ENCODE measurements around the gene RPS5. TPM values are rescaled to one million over a fixed set of nuclear protein-coding genes. Genes with fewer than 3 reads are reported as not detected.

The RPS5 gene
- total RNA-seq, 1 experiment from 2014 or later = 1,400 TPM

DNA sequence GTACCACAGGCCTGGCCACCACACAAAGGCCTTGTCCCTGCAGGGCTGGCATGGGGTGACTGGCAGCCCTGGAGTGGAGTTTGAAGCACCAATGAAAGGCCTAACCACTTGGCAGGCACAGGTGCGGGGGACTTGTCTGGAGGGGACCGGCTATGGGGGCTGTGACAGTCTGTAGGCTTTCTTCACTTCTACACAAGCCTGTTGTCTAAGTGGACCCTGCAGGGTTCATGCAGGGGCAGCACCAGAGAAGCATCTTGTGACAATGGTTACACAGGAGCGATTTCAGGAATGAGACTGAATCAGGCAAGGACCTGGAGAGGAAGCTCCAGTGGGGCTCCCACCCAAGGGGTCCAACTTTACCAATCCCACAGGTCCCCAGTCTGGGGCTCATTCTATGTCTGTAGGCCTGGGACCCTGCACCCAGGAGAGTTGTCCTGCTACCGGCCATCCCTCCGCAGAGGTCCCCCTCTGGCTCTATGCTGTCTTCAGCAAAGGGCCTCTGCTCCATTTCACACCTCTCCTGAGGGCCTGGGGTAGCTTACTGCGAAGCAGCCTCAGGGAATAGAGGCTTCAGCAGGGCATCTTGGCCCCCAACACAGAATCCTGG lies 4.0 kb upstream of the RPS5 start:
- Histone ChIP-seq H4K91ac (ENCODE audit: insufficient read length, low read depth, low read length) (no peak overlapping the region), H3K79me1 (ENCODE audit: insufficient read depth, low read depth, low read length, poor library complexity, severe bottlenecking) (no peaks in the 10 kb centered on the region), H4K5ac (ENCODE audit: insufficient read length, low read depth, low read length) (no peak overlapping the region), H2BK5ac (ENCODE audit: insufficient read length, low read length) (no peak overlapping the region), H3K4ac (ENCODE audit: low read depth, low read length) (no peak overlapping the region), H2BK12ac (ENCODE audit: insufficient read length, low read depth, low read length) (no peak overlapping the region), H3K23me2 (ENCODE audit: insufficient read length, low read depth, low read length, poor library complexity, severe bottlenecking) (peaks cover 17% of the 10 kb centered on the region), H3K23ac (ENCODE audit: insufficient read length, low read depth, low read length) (no peak overlapping the region), H3K4me1 (ENCODE audit: insufficient read depth, low read length) (peaks cover 7% of the 10 kb centered on the region; the same call in 1 of the 2 replicates), H2BK15ac (ENCODE audit: low read depth, low read length) (no peak overlapping the region), H3K27me3 (ENCODE audit: insufficient read depth, low read length) (no peaks in the 10 kb centered on the region), H3K56ac (ENCODE audit: insufficient read length, low read depth, low read length) (no peak overlapping the region), H3K79me2 (ENCODE audit: insufficient read depth, low read length) (peaks cover 8% of the 10 kb centered on the region; the same call in 1 of the 2 replicates), H3K9me3 (ENCODE audit: control insufficient read depth, low read depth, low read length) (no peaks in the 10 kb centered on the region), H4K8ac (replicated peaks; ENCODE audit: insufficient read length, low read depth, low read length) (no peak overlapping the region), H3K14ac (ENCODE audit: insufficient read depth, low read length) (no peak overlapping the region), H3K27ac (ENCODE audit: insufficient read length, low read depth, low read length) (no peak overlapping the region), H2BK20ac (ENCODE audit: low read depth, low read length, poor library complexity, severe bottlenecking) (no peak overlapping the region), H3K9ac (ENCODE audit: extremely low read depth, insufficient read length, low read length) (no peak overlapping the region), H2AK5ac (ENCODE audit: insufficient read length, low read length) (no peak overlapping the region), H3T11ph (ENCODE audit: low read length) (no peak overlapping the region), H2AFZ (ENCODE audit: low read length) (no peak overlapping the region), H3K18ac (ENCODE audit: insufficient read length, low read depth, low read length) (no peak overlapping the region), H3K4me2 (ENCODE audit: insufficient read depth, insufficient read length, low read length) (no peak overlapping the region), H2BK120ac (ENCODE audit: low read depth, low read length, poor library complexity, severe bottlenecking) (no peak overlapping the region), H4K20me1 (ENCODE audit: control insufficient read depth, insufficient read depth, insufficient read length) (no peaks in the 10 kb centered on the region)
- Mint-ChIP-seq H3K27ac (no peak overlapping the region; a peak in 1 of 7 replicates), H3K27me3 (ENCODE audit: low read depth) (no peaks in the 10 kb centered on the region), H3K9me3 (no peaks in the 10 kb centered on the region), H3K36me3 (ENCODE audit: insufficient read depth in 1 of 3, low read depth in 3 of 3) (peaks cover 4 to 10% (median 9%) of the 10 kb centered on the region in 3 experiments), H3K4me1 (peaks cover 18 to 24% of the 10 kb centered on the region in 2 experiments), H3K4me3 (peak overlapping the region in 1 of 2 experiments; percentile 57; a peak in 3 of 5 replicates)
- peak; percentile 24 for DNase-seq
- WGBS (ENCODE audit: extremely low coverage, insufficient read length, low lambda C conversion rate) = no CpG with 5 or more reads among the region's 6 CpGs
- TF ChIP-seq, protein P1, sequence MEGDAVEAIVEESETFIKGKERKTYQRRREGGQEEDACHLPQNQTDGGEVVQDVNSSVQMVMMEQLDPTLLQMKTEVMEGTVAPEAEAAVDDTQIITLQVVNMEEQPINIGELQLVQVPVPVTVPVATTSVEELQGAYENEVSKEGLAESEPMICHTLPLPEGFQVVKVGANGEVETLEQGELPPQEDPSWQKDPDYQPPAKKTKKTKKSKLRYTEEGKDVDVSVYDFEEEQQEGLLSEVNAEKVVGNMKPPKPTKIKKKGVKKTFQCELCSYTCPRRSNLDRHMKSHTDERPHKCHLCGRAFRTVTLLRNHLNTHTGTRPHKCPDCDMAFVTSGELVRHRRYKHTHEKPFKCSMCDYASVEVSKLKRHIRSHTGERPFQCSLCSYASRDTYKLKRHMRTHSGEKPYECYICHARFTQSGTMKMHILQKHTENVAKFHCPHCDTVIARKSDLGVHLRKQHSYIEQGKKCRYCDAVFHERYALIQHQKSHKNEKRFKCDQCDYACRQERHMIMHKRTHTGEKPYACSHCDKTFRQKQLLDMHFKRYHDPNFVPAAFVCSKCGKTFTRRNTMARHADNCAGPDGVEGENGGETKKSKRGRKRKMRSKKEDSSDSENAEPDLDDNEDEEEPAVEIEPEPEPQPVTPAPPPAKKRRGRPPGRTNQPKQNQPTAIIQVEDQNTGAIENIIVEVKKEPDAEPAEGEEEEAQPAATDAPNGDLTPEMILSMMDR (conservative IDR thresholded peaks at IDR 0.05) = no peak

Measured in H9 (cell line).